MCF 10A (cell line): ENCODE measurements around the gene EIPR1. TPM values are rescaled to one million over a fixed set of nuclear protein-coding genes. Genes with fewer than 3 reads are reported as not detected.

Experiments
- BruUV-seq: library from RNA; stranded (reverse); fragments of 400-500 nt; replicated peaks from 2 replicates; lab custom pipeline; 2021; lab: Mats Ljungman, UMichigan
- CTCF ChIA-PET: fragments of 300-600 bp; sonication (Branson Sonifier 250); formaldehyde crosslinking; extraction: SDS; loops from one replicate; lab custom pipeline; 2021; ENCODE audit warnings: antibody characterized with exemption, inconsistent platforms; lab: Yijun Ruan, JAX
- POLR2A ChIA-PET: fragments of 300-600, 350-650 bp; sonication (Branson Sonifier 250); formaldehyde crosslinking; extraction: SDS; loops from one replicate; lab custom pipeline; 2020; ENCODE audit warnings: antibody characterized with exemption, inconsistent platforms; lab: Yijun Ruan, JAX
- DNase-seq: peaks from one replicate; pipeline ENCODE4 v3.0.0-alpha.2; 2018; ENCODE audit not compliant: unreplicated experiment
- H3K27ac Mint-ChIP-seq: one replicate; pipeline ENCODE4 v1.8.0; 2022; ENCODE audit warnings: mild to moderate bottlenecking, low read depth, mixed read lengths; ENCODE audit not compliant: unreplicated experiment
- H3K27me3 Mint-ChIP-seq: one replicate; pipeline ENCODE4 v1.8.0; 2022; ENCODE audit warnings: mixed read lengths; ENCODE audit not compliant: insufficient read depth, unreplicated experiment
- H3K36me3 Mint-ChIP-seq: one replicate; pipeline ENCODE4 v1.8.0; 2022; ENCODE audit warnings: mild to moderate bottlenecking, moderate library complexity, mixed read lengths; ENCODE audit not compliant: insufficient read depth, unreplicated experiment
- H3K4me1 Mint-ChIP-seq: one replicate; pipeline ENCODE4 v1.8.0; 2022; ENCODE audit warnings: mixed read lengths; ENCODE audit not compliant: insufficient read depth, unreplicated experiment
- H3K4me3 Mint-ChIP-seq: one replicate; pipeline ENCODE4 v1.8.0; 2022; ENCODE audit warnings: mild to moderate bottlenecking, moderate library complexity, mixed read lengths; ENCODE audit not compliant: unreplicated experiment
- H3K9me3 Mint-ChIP-seq: one replicate; pipeline ENCODE4 v1.8.0; 2022; ENCODE audit warnings: mixed read lengths; ENCODE audit not compliant: unreplicated experiment
- CTCF ChIP-seq: fragments of 200-600 bp; IDR thresholded peaks from one replicate; pipeline ENCODE4 v1.8.0; 2022; ENCODE audit warnings: antibody characterized with exemption, mild to moderate bottlenecking; ENCODE audit not compliant: unreplicated experiment
- intact Hi-C: fragments of 100-400 bp; cut with micrococcal nuclease; formaldehyde crosslinking; loops from 2 replicates; pipeline ENCODE4 v1.14.1; 2022
- total RNA-seq: library from RNA; stranded (reverse); gene quantifications from 2 replicates; pipeline ENCODE4 v1.2.3, GENCODE V29; 2022

Gene EIPR1
- total RNA-seq, 1 experiment from 2014 or later = 49.0 TPM

- intact Hi-C loops = no loop called here
- no TSS peak for BruUV-seq
- Mint-ChIP-seq H3K4me1 (no peaks in the 10 kb centered on the region), H3K27me3 (no peaks in the 10 kb centered on the region), H3K4me3 (no peak overlapping the region), H3K27ac (no peak overlapping the region), H3K9me3 (no peaks in the 10 kb centered on the region), H3K36me3 (peaks cover 53% of the 10 kb centered on the region)
- ChIA-PET POLR2A (no interaction called here), CTCF (no interaction called here)
- TF ChIP-seq CTCF = no peak
- DNase-seq = no peak
These were observed 40.8 kb downstream of the EIPR1 start for GRCh38 chr2:3336844-3337243.

GRCh38 chr2:3334392-3335345 lies 42.9 kb downstream of the EIPR1 start:
- intact Hi-C loops = no loop called here
- Mint-ChIP-seq H3K4me3 (no peak overlapping the region), H3K27ac (no peak overlapping the region), H3K9me3 (no peaks in the 10 kb centered on the region), H3K27me3 (no peaks in the 10 kb centered on the region), H3K4me1 (no peaks in the 10 kb centered on the region), H3K36me3 (peaks cover 58% of the 10 kb centered on the region)
- POLR2A ChIA-PET = no interaction called here
- TF ChIP-seq CTCF = no peak
- CTCF ChIA-PET = interaction anchor here (0.6 to 0.8 kb wide), 3 partner anchors 32 to 1517 kb away, joined by 3 read pairs; no protein-coding TSS in a partner anchor
- DNase-seq = no peak
- no TSS peak for BruUV-seq

- peaks cover 66% of the 10 kb centered on the region for H3K36me3 Mint-ChIP-seq
- ChIA-PET POLR2A (no interaction called here), CTCF (no interaction called here)
- H3K4me1 Mint-ChIP-seq = no peaks in the 10 kb centered on the region
- H3K27me3 Mint-ChIP-seq = no peaks in the 10 kb centered on the region
- H3K4me3 Mint-ChIP-seq = no peak overlapping the region
- intact Hi-C loops = no loop called here
- BruUV-seq = no TSS peak
- no peaks in the 10 kb centered on the region for H3K9me3 Mint-ChIP-seq
- TF ChIP-seq CTCF = no peak
- no peak for DNase-seq
- H3K27ac Mint-ChIP-seq = no peak overlapping the region
These were observed 45.5 kb downstream of the EIPR1 start for GRCh38 chr2:3332133-3332532.

DNA sequence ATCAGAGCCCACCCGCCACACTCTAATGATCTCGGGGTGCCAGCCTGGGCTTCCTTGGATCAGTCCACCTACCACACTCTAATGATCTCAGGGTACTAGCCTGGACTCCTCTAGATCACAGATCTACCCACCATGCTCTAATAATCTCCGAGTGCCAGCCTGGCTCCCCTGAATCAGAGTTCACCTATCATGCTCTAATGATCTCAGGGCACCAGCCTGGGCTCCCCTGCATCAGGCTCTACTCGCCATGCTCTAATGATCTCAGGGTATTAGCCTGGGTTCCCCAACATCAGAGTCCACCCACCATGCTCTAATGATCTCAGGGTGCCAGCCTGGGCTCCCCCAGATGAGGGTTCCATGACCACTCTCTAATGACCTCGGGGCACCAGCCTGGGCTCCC lies 48.1 kb downstream of the EIPR1 start:
- Mint-ChIP-seq H3K4me3 (no peak overlapping the region), H3K36me3 (peaks cover 51% of the 10 kb centered on the region), H3K27ac (no peak overlapping the region), H3K27me3 (no peaks in the 10 kb centered on the region), H3K9me3 (no peaks in the 10 kb centered on the region), H3K4me1 (no peaks in the 10 kb centered on the region)
- no peak for TF ChIP-seq CTCF
- BruUV-seq = no TSS peak
- ChIA-PET CTCF (no interaction called here), POLR2A (no interaction called here)
- intact Hi-C loops = no loop called here
- no peak for DNase-seq
